Subcutaneous adipose tissue (tissue), 4 donors: Measurements from ENCODE around the gene RNF126. TPM values are rescaled to one million over a fixed set of nuclear protein-coding genes. Genes with fewer than 3 reads are reported as not detected.

Experiments
- total RNA-seq, 4 donors: library from RNA; depleted of rRNA; stranded (reverse); fragments of >200 nt; gene quantifications; one replicate each; pipeline ENCODE4 v1.1.0, GENCODE V29; 2016
- TF ChIP-seq, protein P1 (sequence below): fragments of 450-650 bp; IDR thresholded peaks from one replicate; pipeline ENCODE4 v1.5.1; 2016; ENCODE audit warnings: low read depth, mild to moderate bottlenecking, control low read depth, antibody characterized with exemption, moderate library complexity

RNF126 gene
- total RNA-seq, 4 donors from 2014 or later, result 23.3 to 85.9 (median 31.1) TPM

DNA sequence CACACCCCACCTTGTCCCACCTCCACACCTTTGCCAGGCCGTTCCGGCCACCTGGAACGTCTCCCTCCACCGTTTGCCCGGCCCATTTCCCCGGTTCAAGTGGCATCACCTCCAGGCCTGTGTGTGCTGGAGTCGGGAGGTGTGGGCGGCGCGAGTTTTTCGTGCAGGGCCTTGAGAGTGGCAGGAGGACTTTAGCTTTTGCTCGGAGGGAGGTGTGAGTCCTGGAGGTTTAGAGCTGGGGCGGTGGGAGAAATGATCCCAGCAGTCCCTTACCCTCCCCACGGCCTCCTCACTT lies 41.4 kb upstream of the RNF126 start:
- TF ChIP-seq, protein P1, sequence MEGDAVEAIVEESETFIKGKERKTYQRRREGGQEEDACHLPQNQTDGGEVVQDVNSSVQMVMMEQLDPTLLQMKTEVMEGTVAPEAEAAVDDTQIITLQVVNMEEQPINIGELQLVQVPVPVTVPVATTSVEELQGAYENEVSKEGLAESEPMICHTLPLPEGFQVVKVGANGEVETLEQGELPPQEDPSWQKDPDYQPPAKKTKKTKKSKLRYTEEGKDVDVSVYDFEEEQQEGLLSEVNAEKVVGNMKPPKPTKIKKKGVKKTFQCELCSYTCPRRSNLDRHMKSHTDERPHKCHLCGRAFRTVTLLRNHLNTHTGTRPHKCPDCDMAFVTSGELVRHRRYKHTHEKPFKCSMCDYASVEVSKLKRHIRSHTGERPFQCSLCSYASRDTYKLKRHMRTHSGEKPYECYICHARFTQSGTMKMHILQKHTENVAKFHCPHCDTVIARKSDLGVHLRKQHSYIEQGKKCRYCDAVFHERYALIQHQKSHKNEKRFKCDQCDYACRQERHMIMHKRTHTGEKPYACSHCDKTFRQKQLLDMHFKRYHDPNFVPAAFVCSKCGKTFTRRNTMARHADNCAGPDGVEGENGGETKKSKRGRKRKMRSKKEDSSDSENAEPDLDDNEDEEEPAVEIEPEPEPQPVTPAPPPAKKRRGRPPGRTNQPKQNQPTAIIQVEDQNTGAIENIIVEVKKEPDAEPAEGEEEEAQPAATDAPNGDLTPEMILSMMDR, result no peak

DNA sequence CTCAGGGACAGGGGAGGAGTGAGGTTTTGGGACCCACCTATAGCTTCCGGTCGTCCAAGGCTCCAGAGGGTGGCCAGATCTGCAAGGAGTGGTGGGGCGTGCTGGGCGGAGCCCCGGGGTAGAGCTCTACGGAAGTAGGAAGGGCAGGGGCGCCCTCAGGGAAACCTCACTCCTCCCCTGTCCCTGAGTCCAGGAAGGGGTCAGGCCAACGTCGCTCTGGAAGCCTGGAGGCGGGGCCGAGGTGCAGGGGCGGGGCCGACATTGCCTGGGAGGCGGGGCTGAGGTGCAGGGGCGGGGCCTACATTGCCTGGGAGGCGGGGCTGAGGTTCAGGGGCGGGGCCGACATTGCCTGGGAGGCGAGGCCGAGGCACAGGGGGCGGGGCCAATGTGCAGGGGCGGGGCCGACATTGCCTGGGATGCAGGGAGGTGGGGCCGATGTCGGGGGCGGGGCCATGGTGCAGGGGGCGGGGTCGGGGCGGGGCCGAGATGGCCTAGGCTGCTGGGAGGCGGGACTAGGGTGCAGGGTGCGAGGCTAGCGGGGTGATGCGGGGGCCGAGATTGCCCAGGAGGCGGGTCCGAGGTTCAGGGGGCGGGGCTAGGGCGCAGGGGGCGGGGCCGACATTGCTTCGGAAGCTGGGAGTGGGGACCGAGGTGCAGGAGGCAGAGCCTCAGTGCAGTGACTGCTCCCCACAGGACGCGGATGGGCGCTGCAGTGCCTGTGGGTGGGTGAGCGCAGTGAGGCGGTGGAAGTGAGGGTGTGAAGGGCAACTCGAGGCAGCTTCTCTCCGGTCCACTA lies 40.8 kb upstream of the RNF126 start:
- TF ChIP-seq, protein P1, result no peak

DNA sequence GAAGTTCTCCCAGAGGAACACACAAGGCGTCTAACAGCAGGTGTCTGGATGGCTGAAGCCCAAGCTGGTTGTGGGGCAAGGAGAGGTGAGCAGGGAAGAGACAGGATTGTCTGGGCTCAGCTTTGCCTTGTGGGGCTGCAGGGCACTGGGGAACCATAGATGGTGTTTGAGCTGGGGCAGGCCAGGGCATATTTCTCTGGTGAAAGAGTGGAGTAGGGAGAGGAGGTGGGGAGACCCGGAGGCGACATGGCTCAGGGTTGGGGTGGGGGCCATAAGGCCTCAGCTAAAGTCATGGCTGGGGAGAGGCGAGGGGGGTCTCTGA lies 40.3 kb upstream of the RNF126 start:
- TF ChIP-seq, protein P1, result no peak

DNA sequence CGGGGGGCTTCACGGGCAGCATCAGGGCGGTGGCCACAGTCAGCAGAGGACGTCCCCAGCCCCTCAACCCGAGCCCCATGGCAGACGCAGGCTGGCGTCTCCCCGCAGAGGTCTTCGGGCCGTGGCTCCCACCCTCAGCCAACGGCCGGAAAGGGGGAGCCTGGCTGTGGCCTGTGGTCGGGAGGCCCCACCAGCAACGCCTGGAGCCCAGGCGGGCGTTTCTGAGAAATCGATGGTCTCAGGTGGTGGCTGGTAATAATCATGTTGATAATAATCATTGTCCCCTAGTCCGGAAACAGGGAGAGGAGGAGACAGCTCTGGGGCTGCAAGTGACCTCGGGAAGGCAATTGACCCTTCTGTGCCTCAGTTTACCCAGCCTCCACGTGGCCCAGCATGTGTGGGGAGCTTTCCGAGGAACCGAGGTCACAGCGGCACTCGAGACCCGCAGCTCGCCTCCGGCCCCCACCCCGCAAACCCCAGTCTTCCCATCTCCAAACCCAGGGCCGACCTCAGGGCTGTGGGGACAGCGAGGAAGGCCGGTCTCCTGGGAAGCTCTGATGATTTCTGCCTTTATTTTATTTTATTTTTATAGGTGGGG lies 32.4 kb upstream of the RNF126 start, which contains the start of gene PRSS57:
Gene PRSS57 (minus strand): TSS at position 101 of the 598 bp plus-strand sequence. CDS start 22 bp downstream, at position 79.
- TF ChIP-seq, protein P1, result no peak

DNA sequence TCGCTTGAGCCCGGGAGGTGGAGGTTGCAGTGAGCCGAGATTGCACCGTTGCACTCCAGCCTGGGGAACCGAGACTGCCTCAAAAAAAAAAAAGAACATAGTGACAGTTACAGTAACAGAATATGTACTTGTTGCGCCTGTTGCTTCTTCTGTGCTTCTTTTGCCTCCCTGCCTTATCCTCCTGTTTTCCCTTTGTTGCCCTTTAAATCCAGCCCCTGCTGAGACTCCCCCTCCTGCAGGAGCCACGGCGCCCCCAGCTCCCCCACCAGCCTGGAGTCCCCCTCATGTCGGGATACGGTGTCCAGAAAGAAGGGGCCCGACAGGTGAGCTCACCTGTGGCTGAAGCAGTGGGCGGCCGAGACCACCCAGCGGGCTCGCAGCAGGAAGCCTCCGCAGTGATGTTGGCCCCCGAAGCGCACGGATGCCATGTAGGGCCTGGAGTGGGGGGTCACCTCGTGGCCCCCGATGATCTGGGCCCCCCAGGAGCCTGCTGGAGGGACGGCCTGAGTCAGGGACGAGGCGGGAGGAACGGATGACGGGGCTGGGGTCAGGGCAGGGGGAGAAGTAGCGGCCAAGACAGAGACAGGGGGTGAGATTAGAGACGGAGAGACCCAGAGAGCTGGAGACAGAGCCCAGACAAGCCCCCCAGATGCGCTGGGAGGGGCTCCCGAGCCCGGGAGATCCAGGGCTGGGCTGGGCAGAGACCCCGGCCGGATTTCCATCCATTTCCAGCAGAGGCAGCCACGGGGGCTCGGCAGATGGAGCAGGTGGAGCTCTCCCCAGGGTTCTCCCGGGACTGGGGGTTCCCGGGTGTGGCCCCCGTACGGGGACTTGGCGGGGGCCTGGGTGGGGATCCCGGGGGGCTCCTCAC lies 31.7 kb upstream of the RNF126 start:
- TF ChIP-seq, protein P1, result no peak

DNA sequence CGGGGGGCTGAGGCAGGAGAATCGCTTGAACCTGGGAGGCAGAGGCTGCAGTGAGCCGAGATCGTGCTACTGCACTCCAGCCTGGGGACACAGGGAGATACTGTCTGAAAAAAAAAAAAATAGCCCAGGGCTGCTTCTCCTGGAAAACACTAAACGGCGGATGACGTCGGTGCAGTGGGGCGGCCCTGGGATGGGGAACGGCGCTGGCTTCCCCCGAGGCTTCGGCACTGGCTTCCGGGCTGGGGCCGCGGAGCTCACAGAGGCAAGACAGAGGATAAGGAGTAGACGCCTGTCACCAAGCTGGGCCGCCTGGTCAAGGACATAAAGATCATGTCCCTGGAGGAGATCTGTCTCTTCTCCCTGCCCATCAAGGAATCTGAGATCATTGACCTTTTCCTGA lies 27.2 kb upstream of the RNF126 start:
- TF ChIP-seq, protein P1, result no peak

DNA sequence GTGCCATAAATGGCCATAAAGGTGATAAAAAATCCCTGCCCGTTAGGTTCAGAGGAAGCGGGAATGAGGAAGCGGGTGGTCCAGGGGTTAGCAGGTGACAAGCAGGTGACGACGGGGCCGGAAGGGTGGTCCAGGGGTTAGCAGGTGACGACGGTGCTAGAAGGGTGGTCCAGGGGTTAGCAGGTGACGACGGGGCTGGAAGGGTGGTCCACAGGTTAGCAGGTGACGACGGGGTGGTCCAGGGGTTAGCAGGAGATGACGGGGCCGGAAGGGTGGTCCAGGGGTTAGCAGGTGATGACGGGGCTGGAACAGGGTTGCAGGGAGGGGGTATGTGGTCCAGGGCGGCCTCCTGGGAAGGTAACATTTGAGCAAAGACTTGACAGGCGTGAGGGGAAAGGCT lies 26.0 kb upstream of the RNF126 start:
- TF ChIP-seq, protein P1, result no peak
